GM19463 (cell line): Measurements from ENCODE around the gene PIGBOS1.
A peak's percentile ranks its signal among the peaks of the same experiment; 100 is the strongest.
"Not testable (repeated sequence)": the region's sequence is repeated elsewhere in the genome, so short reads cannot be mapped to it uniquely, and the experiment has no call there.

ENCODE experiments used
- ATAC-seq: cut with Tn5 transposase; IDR thresholded peaks from one replicate; pipeline ENCODE4 v1.9.1; 2021; ENCODE audit warnings: mild to moderate bottlenecking, moderate library complexity; ENCODE audit not compliant: unreplicated experiment

The PIGBOS1 gene

GRCh38 chr15:55302801-55303200, 16.1 kb downstream of the PIGBOS1 start:
- ATAC-seq: not testable (repeated sequence)

GRCh38 chr15:55297315-55297714, 21.6 kb downstream of the PIGBOS1 start:
- ATAC-seq: no peak

- ATAC-seq: peak; percentile 64
These were observed 28.3 kb downstream of the PIGBOS1 start for GRCh38 chr15:55290528-55291057.

- peak; percentile 72 for ATAC-seq
These were observed 29.0 kb downstream of the PIGBOS1 start, which contains the start of gene RAB27A for GRCh38 chr15:55289746-55290527. Gene RAB27A, minus strand, starts transcription at chr15:55289813. Its CDS starts 54,879 bp downstream, at chr15:55234934.

- ATAC-seq: peak; percentile 34
These were observed 29.7 kb downstream of the PIGBOS1 start for GRCh38 chr15:55289011-55289745.

- no peak for ATAC-seq
These were observed 30.8 kb downstream of the PIGBOS1 start for GRCh38 chr15:55288006-55288717.

- ATAC-seq: not testable (repeated sequence)
These were observed 32.3 kb downstream of the PIGBOS1 start for GRCh38 chr15:55286442-55287189.

- ATAC-seq: no peak
These were observed 34.5 kb downstream of the PIGBOS1 start for GRCh38 chr15:55284426-55284825.

- ATAC-seq: no peak
These were observed 35.4 kb downstream of the PIGBOS1 start for GRCh38 chr15:55283379-55284147.

GRCh38 chr15:55282284-55282833, 36.6 kb downstream of the PIGBOS1 start:
- ATAC-seq: no peak

GRCh38 chr15:55281517-55282228, 37.2 kb downstream of the PIGBOS1 start:
- ATAC-seq: no peak

GRCh38 chr15:55280589-55280988, 38.3 kb downstream of the PIGBOS1 start:
- not testable (repeated sequence) for ATAC-seq

GRCh38 chr15:55279746-55280351, 39.1 kb downstream of the PIGBOS1 start:
- ATAC-seq: peak; percentile 80

GRCh38 chr15:55279100-55279745, 39.7 kb downstream of the PIGBOS1 start:
- no peak for ATAC-seq

GRCh38 chr15:55277715-55278114, 41.2 kb downstream of the PIGBOS1 start:
- ATAC-seq: no peak

- peak; percentile 40 for ATAC-seq
These were observed 41.8 kb downstream of the PIGBOS1 start for GRCh38 chr15:55277116-55277564.

GRCh38 chr15:55276324-55276723, 42.6 kb downstream of the PIGBOS1 start:
- ATAC-seq: no peak

- ATAC-seq: no peak
These were observed 48.6 kb downstream of the PIGBOS1 start for GRCh38 chr15:55270291-55270690.
